K562 (cell line): ENCODE results near the gene GABRD. TPM values are rescaled to one million over a fixed set of nuclear protein-coding genes. Genes with fewer than 3 reads are reported as not detected.

Experiments
- ATAC-seq: fragments of 200-7000 bp; cut with Tn5 transposase; 3 replicates; pipeline ENCODE4 v1.9.1; 2020; ENCODE audit warnings: moderate library complexity
- BruUV-seq: library from RNA; stranded (reverse); fragments of 400-500 nt; replicated peaks from 2 replicates; lab custom pipeline; 2021; lab: Mats Ljungman, UMichigan
- CTCF ChIA-PET: fragments of 300-600 bp; formaldehyde crosslinking; extraction: SDS; loops from one replicate; lab custom pipeline; 2021; ENCODE audit warnings: low intra/inter-chr PET ratio; lab: Yijun Ruan, JAX
- POLR2A ChIA-PET: fragments of 300-600, 350-650 bp; sonication (Branson Sonifier 250); formaldehyde crosslinking; extraction: SDS; loops from one replicate; lab custom pipeline; 2021; ENCODE audit warnings: antibody characterized with exemption, inconsistent platforms; lab: Yijun Ruan, JAX
- DNase-seq, 4 experiments: peaks; one replicate each; pipeline versions ENCODE4 v3.0.0 to v3.0.0-alpha.2; 2011 to 2018; ENCODE audit warnings: low spot score in 3 of 4, mixed read lengths in 3 of 4; ENCODE audit errors: extremely low read depth in 1 of 4
- FAIRE-seq: peaks from 2 replicates; lab custom pipeline; 2011; peaks lifted over from hg19 to GRCh38; lab: Jason Lieb, UNC
- H2AFZ ChIP-seq: 2 replicates; pipeline ENCODE4 v1.6.0; 2011; ENCODE audit warnings: low read depth, low read length, control low read depth, inconsistent platforms
- H3K27ac ChIP-seq: fragments of 200-600 bp; 3 replicates; pipeline ENCODE4 v1.8.0; 2011; ENCODE audit warnings: low read depth, mild to moderate bottlenecking, control low read depth, inconsistent platforms, low read length, moderate library complexity, mixed read lengths; ENCODE audit errors: extremely low read depth
- H3K27me3 ChIP-seq, 2 experiments: fragments of 300-600 bp in 1 of 2; 2 replicates in 1 of 2; 3 replicates in 1 of 2; pipeline versions ENCODE4 v1.6.0 to v1.8.0; 2011; ENCODE audit warnings: inconsistent platforms in 2 of 2, low read length in 2 of 2, mild to moderate bottlenecking in 1 of 2, mixed read lengths in 1 of 2, moderate library complexity in 1 of 2; ENCODE audit not compliant: control insufficient read depth in 2 of 2, insufficient read depth in 2 of 2
- H3K36me3 ChIP-seq: fragments of 300-600 bp; 3 replicates; pipeline ENCODE4 v1.8.0; 2011; ENCODE audit warnings: mild to moderate bottlenecking, low read length, inconsistent platforms; ENCODE audit not compliant: control insufficient read depth, insufficient read depth
- H3K4me1 ChIP-seq, 2 experiments: fragments of 200-600 bp in 1 of 2; replicated peaks in 1 of 2; 2 replicates in 1 of 2; 3 replicates in 1 of 2; pipeline versions ENCODE4 v1.5.1 to v1.8.0; 2011; ENCODE audit warnings: inconsistent platforms in 2 of 2, low read length in 2 of 2, mild to moderate bottlenecking in 1 of 2, mixed read lengths in 1 of 2, moderate library complexity in 1 of 2; ENCODE audit not compliant: control insufficient read depth in 2 of 2, insufficient read depth in 2 of 2
- H3K4me2 ChIP-seq: 2 replicates; pipeline ENCODE4 v1.6.1; 2011; ENCODE audit warnings: low read length, control low read depth, inconsistent platforms, mixed read lengths; ENCODE audit not compliant: insufficient read depth
- H3K4me3 ChIP-seq: fragments of 200-600 bp; sonication (generic), shearing (Covaris generic); 2 replicates; pipeline ENCODE4 v1.5.1; 2016; ENCODE audit warnings: control low read depth, inconsistent platforms
- H3K79me2 ChIP-seq: fragments of 200-600 bp; 3 replicates; pipeline ENCODE4 v1.8.0; 2011; ENCODE audit warnings: low read length, inconsistent platforms; ENCODE audit not compliant: control insufficient read depth, insufficient read depth
- H3K9ac ChIP-seq, 2 experiments: 2 replicates each; pipeline versions ENCODE4 v1.6.0 to v1.6.1; 2011; ENCODE audit warnings: low read depth in 2 of 2, low read length in 2 of 2, control low read depth in 1 of 2, inconsistent platforms in 1 of 2, mild to moderate bottlenecking in 1 of 2, mixed read lengths in 1 of 2; ENCODE audit not compliant: insufficient read depth in 1 of 2
- H3K9me1 ChIP-seq: one replicate; pipeline ENCODE4 v1.6.0; 2011; ENCODE audit warnings: inconsistent platforms, mild to moderate bottlenecking, low read length, moderate library complexity; ENCODE audit not compliant: control insufficient read depth, insufficient read depth
- H3K9me3 ChIP-seq: replicated peaks from 2 replicates; pipeline ENCODE4 v1.5.1; 2011; ENCODE audit warnings: low read depth, low read length, inconsistent platforms; ENCODE audit not compliant: control insufficient read depth, insufficient read depth
- H4K20me1 ChIP-seq: replicated peaks from 2 replicates; pipeline ENCODE4 v1.6.1; 2011; ENCODE audit warnings: low read length, inconsistent platforms, mixed read lengths; ENCODE audit not compliant: control insufficient read depth, insufficient read depth
- BCOR ChIP-seq: fragments of 450-650 bp; IDR thresholded peaks from 2 replicates; pipeline ENCODE4 v1.6.1; 2016
- CLOCK ChIP-seq: fragments of 250-450 bp; sonication (Bioruptor Pico); IDR thresholded peaks from 2 replicates; pipeline ENCODE4 v1.4.0; 2020; ENCODE audit warnings: mild to moderate bottlenecking, moderate library complexity, borderline replicate concordance
- MTA3 ChIP-seq: fragments of 450-650 bp; formaldehyde crosslinking; IDR thresholded peaks from 2 replicates; pipeline ENCODE4 v1.6.1; 2017; ENCODE audit warnings: mild to moderate bottlenecking, borderline replicate concordance
- RBM14 ChIP-seq: fragments of 200-400 bp; formaldehyde crosslinking; IDR thresholded peaks from 2 replicates; pipeline ENCODE4 v1.6.1; 2018; ENCODE audit warnings: low read depth, mild to moderate bottlenecking, low read length, moderate library complexity, borderline replicate concordance; ENCODE audit not compliant: insufficient read depth
- RUNX1 ChIP-seq: sonication (generic); IDR thresholded peaks from 2 replicates; pipeline ENCODE4 v1.6.1; 2016; ENCODE audit warnings: antibody characterized with exemption, low read depth
- SMAD3 ChIP-seq: fragments of 450-650 bp; formaldehyde crosslinking; conservative IDR thresholded peaks from 2 replicates; pipeline ENCODE4 v1.4.0; 2020; ENCODE audit warnings: mild to moderate bottlenecking
- SRF ChIP-seq, 2 experiments: fragments of 250-450, 450-650 bp in 1 of 2; sonication (Bioruptor Pico) in 1 of 2; sonication (generic) in 1 of 2; formaldehyde crosslinking; IDR thresholded peaks; 2 replicates each; pipeline versions ENCODE4 v1.5.0 to v1.5.1; 2020 to 2022; ENCODE audit warnings: mild to moderate bottlenecking in 1 of 2, missing genetic modification reagents in 1 of 2
- TCFL5 ChIP-seq: fragments of 250-450 bp; sonication (Bioruptor Pico); conservative IDR thresholded peaks from 2 replicates; pipeline ENCODE4 v1.6.1; 2021; ENCODE audit warnings: mild to moderate bottlenecking, moderate library complexity, matching md5 sums
- ZBTB8A ChIP-seq: fragments of 450-650 bp; IDR thresholded peaks from 2 replicates; pipeline ENCODE4 v1.6.1; 2018; ENCODE audit warnings: mild to moderate bottlenecking, moderate library complexity; ENCODE audit not compliant: partially characterized antibody
- ZNF232 ChIP-seq: sonication (generic); formaldehyde crosslinking; IDR thresholded peaks from 2 replicates; pipeline ENCODE4 v1.8.0; 2022; ENCODE audit warnings: mild to moderate bottlenecking, missing genetic modification reagents
- ZSCAN32 ChIP-seq: fragments of 450-650 bp; formaldehyde crosslinking; IDR thresholded peaks from 2 replicates; pipeline ENCODE4 v1.4.0; 2020; ENCODE audit warnings: mild to moderate bottlenecking, moderate library complexity
- WGBS: fragments of 100-300 bp; shearing (Covaris generic); methylation state at CpG from one replicate; pipeline ENCODE4 v1.1.6; 2016; ENCODE audit warnings: low coverage, mixed read lengths; ENCODE audit not compliant: insufficient coverage; ENCODE audit errors: missing lambda C conversion rate; 5-methylcytosine and 5-hydroxymethylcytosine counted together
- in situ Hi-C: fragments of 300-500 bp; cut with MboI; formaldehyde crosslinking; loops from 4 replicates; pipeline ENCODE4 v1.15.0; 2018; ENCODE audit warnings: inconsistent platforms, mixed read lengths
- intact Hi-C: fragments of 100-400 bp; cut with micrococcal nuclease; formaldehyde crosslinking; loops from 2 replicates; pipeline ENCODE4 v1.14.2; 2022
- polyA plus RNA-seq, 8 experiments: library from polyadenylated mRNA; depleted of rRNA in 4 of 8; stranded (reverse) in 5 of 8; unstranded in 3 of 8; fragments of >200 nt; fragmentation: Nextera tagmentation in 2 of 8; fragmentation: Illumina TruSeq in 1 of 8; extraction: Ambion mirVana in 2 of 8; extraction: Trizol in 1 of 8; gene quantifications; 2 replicates each; pipeline versions ENCODE4 v1.2.1 to v1.2.3, GENCODE V29; 2011 to 2014; ENCODE audit warnings: inconsistent platforms in 1 of 8, missing spikeins in 1 of 8
- total RNA-seq, 7 experiments: library from RNA; depleted of rRNA in 6 of 7; stranded (reverse); fragments of >200 nt in 6 of 7; fragmentation: Illumina TruSeq in 2 of 7; extraction: Trizol in 2 of 7; gene quantifications; 2 replicates each; pipeline versions ENCODE4 v1.2.1 to v1.2.3, GENCODE V29; 2011 to 2021; ENCODE audit warnings: low replicate concordance in 1 of 7
- TF ChIP-seq, protein P1 (sequence below), 2 experiments: fragments of 450-650 bp in 1 of 2; IDR thresholded peaks; 2 replicates each; pipeline ENCODE4 v1.6.1; 2011 to 2017; ENCODE audit warnings: low read depth in 2 of 2, antibody characterized with exemption in 1 of 2, borderline replicate concordance in 1 of 2, low read length in 1 of 2, mild to moderate bottlenecking in 1 of 2, mixed read lengths in 1 of 2; ENCODE audit not compliant: control insufficient read depth in 1 of 2

The GABRD gene
- total and polyA plus RNA-seq, 9 of the 15 experiments (the other 6 are each of a cell fraction or from before 2014, with no cell fraction given) = 0.07 TPM; not detected in 8

DNA sequence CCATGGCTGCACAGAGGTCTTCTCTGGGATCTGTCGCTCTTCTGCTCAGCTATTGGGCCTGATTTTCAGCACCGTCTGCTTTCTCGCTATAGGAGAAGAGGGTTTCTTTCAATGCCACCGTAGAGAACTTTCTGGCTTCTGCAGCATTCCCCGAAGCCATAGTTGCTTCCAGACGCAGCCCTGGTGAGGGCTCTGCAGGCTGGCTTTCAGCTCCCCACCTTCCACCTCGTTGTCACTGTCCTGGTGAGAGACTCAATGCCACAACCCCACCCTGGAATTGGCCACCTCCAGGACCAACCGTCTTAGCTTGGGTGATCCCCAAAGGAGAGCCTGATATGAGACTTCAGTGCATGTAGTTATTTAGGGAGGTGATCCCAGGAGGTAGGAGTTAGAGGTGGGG is 19.1 kb downstream of the GABRD start:
- TF ChIP-seq RBM14 = no peak
- TF ChIP-seq SRF (CRISPR knock-in tag; IDR thresholded peaks at IDR 0.05) = no peak
- TF ChIP-seq ZNF232 (CRISPR knock-in tag) = no peak
- no peak for TF ChIP-seq TCFL5
- no peak for TF ChIP-seq CLOCK
- TF ChIP-seq SMAD3 = no peak
- TF ChIP-seq MTA3 = no peak
- TF ChIP-seq BCOR = no peak
- no peak for TF ChIP-seq RUNX1
- TF ChIP-seq, protein P1, sequence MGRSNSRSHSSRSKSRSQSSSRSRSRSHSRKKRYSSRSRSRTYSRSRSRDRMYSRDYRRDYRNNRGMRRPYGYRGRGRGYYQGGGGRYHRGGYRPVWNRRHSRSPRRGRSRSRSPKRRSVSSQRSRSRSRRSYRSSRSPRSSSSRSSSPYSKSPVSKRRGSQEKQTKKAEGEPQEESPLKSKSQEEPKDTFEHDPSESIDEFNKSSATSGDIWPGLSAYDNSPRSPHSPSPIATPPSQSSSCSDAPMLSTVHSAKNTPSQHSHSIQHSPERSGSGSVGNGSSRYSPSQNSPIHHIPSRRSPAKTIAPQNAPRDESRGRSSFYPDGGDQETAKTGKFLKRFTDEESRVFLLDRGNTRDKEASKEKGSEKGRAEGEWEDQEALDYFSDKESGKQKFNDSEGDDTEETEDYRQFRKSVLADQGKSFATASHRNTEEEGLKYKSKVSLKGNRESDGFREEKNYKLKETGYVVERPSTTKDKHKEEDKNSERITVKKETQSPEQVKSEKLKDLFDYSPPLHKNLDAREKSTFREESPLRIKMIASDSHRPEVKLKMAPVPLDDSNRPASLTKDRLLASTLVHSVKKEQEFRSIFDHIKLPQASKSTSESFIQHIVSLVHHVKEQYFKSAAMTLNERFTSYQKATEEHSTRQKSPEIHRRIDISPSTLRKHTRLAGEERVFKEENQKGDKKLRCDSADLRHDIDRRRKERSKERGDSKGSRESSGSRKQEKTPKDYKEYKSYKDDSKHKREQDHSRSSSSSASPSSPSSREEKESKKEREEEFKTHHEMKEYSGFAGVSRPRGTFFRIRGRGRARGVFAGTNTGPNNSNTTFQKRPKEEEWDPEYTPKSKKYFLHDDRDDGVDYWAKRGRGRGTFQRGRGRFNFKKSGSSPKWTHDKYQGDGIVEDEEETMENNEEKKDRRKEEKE (IDR thresholded peaks at IDR 0.05; ENCODE audit: borderline replicate concordance in 1 of 2, control insufficient read depth in 1 of 2, low read depth in 2 of 2, low read length in 1 of 2) = no peak
- TF ChIP-seq ZSCAN32 (CRISPR knock-in tag) = no peak
- TF ChIP-seq ZBTB8A = no peak
- TF ChIP-seq, all 486 proteins: peak for 0
- H3K9me3 ChIP-seq = no peaks in the 10 kb centered on the region

More for the DNA sequence above, 19.1 kb downstream of the GABRD start:
- no TSS peak for BruUV-seq
- in situ Hi-C loops (loop anchor here (5.0 kb wide), 1 partner anchor 76 kb away; no protein-coding TSS in a partner anchor), intact Hi-C loops (no loop called here)
- POLR2A ChIA-PET = no interaction called here
- H3K9ac ChIP-seq = no peak overlapping the region
- no peaks in the 10 kb centered on the region for H3K9me1 ChIP-seq
- ATAC-seq = no peak
- H3K36me3 ChIP-seq = no peaks in the 10 kb centered on the region
- CTCF ChIA-PET = no interaction called here
- peaks cover 12% of the 10 kb centered on the region for H4K20me1 ChIP-seq
- no peak overlapping the region for H3K4me2 ChIP-seq
- H2AFZ ChIP-seq = no peak overlapping the region
- no peak for DNase-seq
- H3K4me3 ChIP-seq = no peak overlapping the region
- H3K27ac ChIP-seq = no peak overlapping the region
- H3K27me3 ChIP-seq = peaks cover 67 to 95% of the 10 kb centered on the region in 2 experiments; a peak in 4 of 5 replicates
- no peaks in the 10 kb centered on the region for H3K79me2 ChIP-seq
- peaks cover 0 to 7% of the 10 kb centered on the region in 2 experiments; a peak in 1 of 5 replicates for H3K4me1 ChIP-seq
- WGBS = 2% methylated on average over 8 of the region's 8 CpGs
- FAIRE-seq = no peak
